HG03469 (cell line): ENCODE results near the gene RRAGC.
A peak's percentile ranks its signal among the peaks of the same experiment; 100 is the strongest.
"Not testable (repeated sequence)": the region's sequence is repeated elsewhere in the genome, so short reads cannot be mapped to it uniquely, and the experiment has no call there.

ENCODE experiments used
- ATAC-seq: cut with Tn5 transposase; IDR thresholded peaks from one replicate; pipeline ENCODE4 v1.9.1; 2021; ENCODE audit warnings: mild to moderate bottlenecking, moderate library complexity, moderate number of reproducible peaks; ENCODE audit not compliant: unreplicated experiment

Gene RRAGC

GRCh38 chr1:38818175-38818976, 41.2 kb downstream of the RRAGC start:
- no peak for ATAC-seq

- no peak for ATAC-seq
Observed at GRCh38 chr1:38817267-38818174, 42.1 kb downstream of the RRAGC start.

GRCh38 chr1:38815903-38816627, 43.5 kb downstream of the RRAGC start:
- ATAC-seq = peak; percentile 59

- ATAC-seq = no peak
Observed at GRCh38 chr1:38814984-38815464, 44.5 kb downstream of the RRAGC start.

GRCh38 chr1:38814444-38814983, 45.1 kb downstream of the RRAGC start:
- ATAC-seq = no peak

GRCh38 chr1:38812981-38813380, 46.6 kb downstream of the RRAGC start:
- no peak for ATAC-seq

- ATAC-seq = not testable (repeated sequence)
Observed at GRCh38 chr1:38811466-38811865, 48.1 kb downstream of the RRAGC start.

GRCh38 chr1:38806090-38806489, 53.5 kb downstream of the RRAGC start:
- ATAC-seq = no peak

GRCh38 chr1:38805036-38805435, 54.5 kb downstream of the RRAGC start:
- ATAC-seq = no peak

GRCh38 chr1:38804062-38804886, 55.3 kb downstream of the RRAGC start:
- no peak for ATAC-seq

- ATAC-seq = no peak
Observed at GRCh38 chr1:38803647-38804046, 55.9 kb downstream of the RRAGC start.

- ATAC-seq = no peak
Observed at GRCh38 chr1:38800720-38801671, 58.6 kb downstream of the RRAGC start.

- ATAC-seq = no peak
Observed at GRCh38 chr1:38793299-38793698, 66.3 kb downstream of the RRAGC start.

- no peak for ATAC-seq
Observed at GRCh38 chr1:38791892-38792291, 67.7 kb downstream of the RRAGC start.

GRCh38 chr1:38791164-38791515, 68.4 kb downstream of the RRAGC start:
- no peak for ATAC-seq

- no peak for ATAC-seq
Observed at GRCh38 chr1:38790422-38791163, 69.0 kb downstream of the RRAGC start.

GRCh38 chr1:38789498-38790169, 69.9 kb downstream of the RRAGC start:
- ATAC-seq = no peak
